GM21717 (cell line): Measurements from ENCODE around the gene USP13.
"Not testable (repeated sequence)": the region's sequence is repeated elsewhere in the genome, so short reads cannot be mapped to it uniquely, and the experiment has no call there.

Experiments
- ATAC-seq: cut with Tn5 transposase; IDR thresholded peaks from one replicate; pipeline ENCODE4 v1.9.1; 2021; ENCODE audit warnings: mild to moderate bottlenecking, moderate library complexity; ENCODE audit not compliant: unreplicated experiment

Gene USP13

DNA sequence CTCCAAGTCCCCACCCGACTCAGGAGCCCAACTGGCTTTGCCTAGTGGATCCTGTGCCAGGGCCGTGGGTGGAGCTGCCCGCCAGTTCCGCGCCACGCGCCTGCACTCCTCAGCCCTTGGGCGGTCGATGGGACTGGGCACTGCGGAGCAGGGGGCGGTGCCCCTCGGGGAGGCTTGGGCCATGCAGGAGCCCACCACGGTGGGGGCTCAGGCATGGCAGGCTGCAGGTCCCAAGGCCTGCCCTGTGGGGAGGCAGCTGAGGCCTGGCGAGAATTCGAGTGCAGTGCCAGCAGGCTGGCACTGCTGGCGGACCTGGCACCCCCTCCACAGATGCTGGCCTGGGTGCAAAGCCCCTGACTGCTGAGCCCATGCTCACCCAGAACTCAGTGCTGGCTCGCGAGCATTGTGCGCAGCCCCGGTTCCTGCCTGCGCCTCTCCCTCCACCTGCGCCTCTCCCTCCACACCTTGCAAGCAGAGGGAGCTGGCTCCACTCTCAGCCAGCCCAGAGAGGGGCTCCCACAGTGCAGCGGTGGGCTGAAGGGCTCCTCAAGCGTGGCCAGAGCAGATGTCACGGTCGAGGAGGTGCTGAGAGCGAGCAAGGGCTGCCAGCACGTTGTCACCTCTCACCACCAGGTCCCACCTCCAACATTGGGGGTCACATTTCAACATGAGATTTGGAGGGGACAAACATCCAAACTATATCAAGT is 122.7 kb downstream of the USP13 start:
- ATAC-seq, result no peak

- ATAC-seq, result not testable (repeated sequence)
Measured at GRCh38 chr3:179782841-179783240, 130.0 kb downstream of the USP13 start.

DNA sequence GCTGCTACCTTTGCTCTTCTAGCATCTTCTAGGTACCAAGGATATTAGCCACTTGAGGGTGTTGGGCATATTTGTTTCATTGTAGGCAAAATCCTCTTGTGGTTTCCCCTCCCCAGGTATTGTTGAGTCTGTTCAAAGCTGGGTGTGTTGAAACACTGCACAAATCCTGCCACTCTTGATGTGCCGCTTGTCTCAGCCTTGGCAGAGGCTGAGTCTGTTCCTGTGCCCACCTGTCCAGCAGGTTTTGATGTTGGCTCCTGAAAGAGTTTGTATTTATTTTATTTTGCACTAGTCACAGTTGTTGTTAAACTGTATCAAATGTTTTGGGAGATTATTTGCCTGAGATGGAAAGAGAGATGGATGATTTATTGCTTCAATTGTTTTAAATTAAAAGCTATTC is 136.2 kb downstream of the USP13 start:
- ATAC-seq, result no peak

DNA sequence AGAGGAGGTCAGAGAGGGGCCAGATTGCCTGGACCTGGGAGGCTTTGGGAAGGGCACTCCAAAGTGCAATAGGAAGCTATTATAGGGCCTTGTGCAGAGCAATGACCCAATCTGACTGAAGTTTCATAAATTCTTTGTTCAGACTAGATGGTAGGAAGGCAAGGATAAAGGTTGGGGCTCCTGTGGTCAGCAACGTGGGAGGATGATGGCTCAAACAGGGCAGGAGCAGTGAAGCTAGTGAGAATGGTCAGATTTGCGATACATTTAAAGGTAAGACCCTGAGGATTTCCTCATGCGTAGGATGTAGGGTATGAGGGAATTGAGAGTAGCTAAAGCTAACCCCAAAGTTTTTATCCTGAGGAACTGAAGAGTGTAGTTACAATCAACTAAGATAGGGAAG is 139.0 kb downstream of the USP13 start:
- ATAC-seq, result no peak

- ATAC-seq, result no peak
Measured at GRCh38 chr3:179794355-179794754, 141.5 kb downstream of the USP13 start.

GRCh38 chr3:179796421-179796820 is 143.6 kb downstream of the USP13 start:
- no peak for ATAC-seq

GRCh38 chr3:179797192-179797591 is 144.4 kb downstream of the USP13 start:
- ATAC-seq, result no peak

DNA sequence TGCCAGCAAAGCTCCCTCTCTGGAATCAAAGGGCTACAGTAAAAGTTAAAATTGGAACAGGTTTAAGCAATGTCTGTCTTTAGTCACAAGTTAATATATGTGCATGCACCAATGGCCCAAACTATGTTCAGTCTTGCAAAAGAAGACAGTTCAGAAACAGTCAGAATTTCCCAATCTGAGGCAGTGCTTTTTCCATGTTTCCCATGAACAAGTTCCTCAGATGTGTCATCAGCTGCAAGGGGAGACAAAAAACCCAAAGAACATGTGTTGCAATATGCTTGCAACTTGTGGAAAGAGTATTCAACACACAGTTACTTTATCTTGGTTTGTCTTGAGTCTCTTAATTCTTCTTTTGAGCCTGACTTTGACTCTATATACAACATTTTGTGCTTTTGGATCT is 148.4 kb downstream of the USP13 start:
- no peak for ATAC-seq

DNA sequence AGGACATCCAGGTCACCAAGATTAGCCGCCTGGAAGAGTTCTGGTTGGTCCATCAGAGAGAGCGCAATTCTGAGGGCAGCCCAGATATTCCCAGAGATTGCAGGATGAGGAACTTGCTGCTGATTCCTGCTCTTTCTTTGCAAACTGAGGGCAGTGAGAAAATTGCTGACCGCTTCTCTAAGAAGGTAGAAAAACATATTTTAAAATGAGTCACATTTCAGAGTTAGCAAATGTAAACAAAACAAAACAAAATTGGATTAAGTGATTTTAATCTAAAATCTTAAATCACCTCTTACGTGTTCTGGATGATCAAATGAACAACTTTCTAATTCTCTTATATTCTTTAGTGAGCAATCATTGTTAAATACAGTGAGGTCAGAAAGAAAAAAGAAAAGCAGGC is 149.0 kb downstream of the USP13 start:
- no peak for ATAC-seq

DNA sequence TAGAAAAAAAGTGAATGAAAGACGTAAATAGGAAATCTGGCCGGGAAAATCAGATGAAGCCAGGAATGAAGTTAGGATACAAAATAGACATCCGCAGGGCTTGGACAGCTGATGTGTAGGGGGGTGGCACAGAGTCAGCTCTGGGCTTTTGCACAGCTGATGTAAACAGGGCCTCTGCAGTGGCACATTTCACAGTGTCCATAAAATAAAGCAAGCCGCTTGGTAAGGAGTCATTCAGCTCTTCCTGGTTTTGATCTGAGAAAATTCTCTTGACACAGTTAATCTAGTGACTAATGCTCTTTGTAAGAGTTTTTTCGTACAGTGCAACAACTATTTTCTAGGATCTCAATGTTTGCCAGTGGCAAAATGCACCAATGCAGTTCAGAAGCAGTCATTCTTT is 153.3 kb downstream of the USP13 start:
- ATAC-seq, result no peak

DNA sequence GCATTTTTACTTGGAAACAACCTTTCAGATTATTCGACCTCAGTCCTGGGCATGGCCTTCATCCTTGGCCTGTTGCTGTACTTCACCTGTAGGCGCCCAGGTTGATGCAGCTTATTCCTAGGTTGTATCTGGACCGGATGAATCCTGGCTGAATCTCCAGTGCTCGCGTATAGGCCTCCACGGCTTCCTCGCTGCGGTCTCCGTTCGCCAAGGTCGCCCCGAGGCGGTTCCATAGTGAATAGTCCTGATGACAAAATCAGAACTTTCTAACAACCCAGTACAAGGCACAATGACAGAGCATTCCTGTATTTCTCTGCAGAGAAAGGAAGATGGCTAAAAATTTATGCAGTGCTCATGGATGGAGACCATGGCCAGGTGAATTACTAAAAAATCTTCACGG is 154.7 kb downstream of the USP13 start:
- ATAC-seq, result no peak

DNA sequence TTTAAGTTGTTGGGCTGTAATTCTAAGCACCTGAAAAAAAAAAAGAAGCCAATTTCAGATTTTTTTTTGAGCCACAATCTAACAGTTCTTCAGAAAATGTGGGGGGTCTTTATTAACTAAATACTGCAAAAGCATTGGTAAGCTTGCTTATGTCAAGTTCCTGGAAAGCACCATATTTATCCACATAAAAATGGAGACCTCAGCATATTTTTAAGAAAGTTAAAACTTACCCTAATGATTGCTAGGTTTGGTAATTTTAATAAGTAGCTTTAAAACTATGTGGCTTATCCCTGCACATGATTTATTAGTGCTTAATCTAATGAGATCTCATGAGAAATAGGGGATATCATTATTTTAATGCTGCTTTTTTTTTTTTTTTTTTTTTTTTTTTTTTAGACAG is 156.8 kb downstream of the USP13 start:
- no peak for ATAC-seq

DNA sequence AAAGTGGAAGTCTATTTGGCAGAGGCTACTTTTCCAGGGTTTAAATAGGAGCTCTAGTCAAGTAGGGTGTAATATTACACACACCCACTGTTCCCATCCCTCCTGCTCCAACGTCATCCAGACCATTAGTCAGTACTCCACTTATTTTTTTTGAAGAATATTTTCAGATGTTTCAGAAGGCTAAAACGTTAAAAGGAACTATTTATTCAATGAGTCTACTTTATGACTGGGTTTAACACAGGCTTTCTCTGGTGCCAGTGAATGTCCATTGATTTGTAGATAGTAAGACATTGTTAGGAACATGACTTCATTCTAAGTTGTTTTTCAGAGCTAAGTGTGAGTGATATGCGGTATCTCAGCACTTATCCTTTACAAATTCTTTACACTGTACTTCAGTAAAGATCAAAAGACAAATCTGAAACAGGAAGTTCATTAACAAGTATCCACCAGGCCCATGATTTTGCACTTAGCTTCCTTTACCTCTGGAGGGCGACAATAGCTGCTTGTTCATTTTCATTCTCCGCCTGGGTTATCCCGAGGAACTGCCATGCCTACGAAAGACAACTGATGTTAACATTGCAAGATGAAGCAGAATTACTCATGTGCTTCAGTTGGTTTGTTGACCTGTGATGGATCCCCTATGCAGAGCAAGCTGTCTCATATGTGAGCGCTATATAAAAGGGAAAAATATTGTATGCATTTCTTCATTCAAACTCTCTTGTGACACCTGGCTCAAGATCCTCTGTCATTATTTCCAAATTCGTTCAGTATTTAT is 158.7 kb downstream of the USP13 start:
- peak; percentile 93 for ATAC-seq

GRCh38 chr3:179812096-179812382 is 159.2 kb downstream of the USP13 start:
- ATAC-seq, result no peak

DNA sequence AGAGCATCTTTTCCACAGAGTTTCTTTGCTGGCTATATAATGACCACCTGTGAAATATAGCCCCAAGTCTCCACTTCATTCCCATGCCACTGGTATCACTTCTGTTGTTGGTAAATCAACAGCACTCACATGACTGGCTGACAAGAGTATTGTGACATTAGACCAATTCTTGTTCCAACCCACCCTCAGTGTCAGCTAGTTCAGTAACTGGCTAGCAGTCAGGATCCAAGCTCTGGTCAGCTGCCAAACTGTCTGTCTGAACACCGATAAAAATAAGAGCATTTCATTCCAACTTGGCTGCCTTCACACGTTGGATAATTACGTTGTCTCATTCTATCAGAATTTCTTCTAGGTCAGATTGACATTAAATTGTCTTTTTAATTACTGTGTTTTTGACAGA is 166.5 kb downstream of the USP13 start:
- ATAC-seq, result no peak

DNA sequence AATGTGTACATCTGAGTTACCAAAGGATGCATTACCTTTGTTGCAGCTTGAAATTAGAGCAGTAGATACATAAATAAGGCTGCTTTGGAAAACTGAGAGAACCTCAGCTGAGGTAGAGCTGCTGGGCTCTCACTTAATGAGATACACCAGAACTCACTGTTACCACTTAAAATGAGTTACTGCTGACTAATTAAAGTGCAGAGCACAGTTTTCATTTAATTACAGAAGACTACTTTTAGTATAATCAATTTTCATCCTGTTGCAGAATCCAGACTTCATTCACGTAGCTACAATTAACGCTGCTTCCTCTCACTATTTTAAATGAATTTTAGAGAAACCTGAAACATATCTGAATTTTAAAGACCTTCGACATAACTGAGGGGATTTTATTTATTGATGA is 169.5 kb downstream of the USP13 start:
- no peak for ATAC-seq

GRCh38 chr3:179825527-179826246 is 172.8 kb downstream of the USP13 start:
- no peak for ATAC-seq

GRCh38 chr3:179826247-179826637 is 173.4 kb downstream of the USP13 start:
- ATAC-seq, result no peak

DNA sequence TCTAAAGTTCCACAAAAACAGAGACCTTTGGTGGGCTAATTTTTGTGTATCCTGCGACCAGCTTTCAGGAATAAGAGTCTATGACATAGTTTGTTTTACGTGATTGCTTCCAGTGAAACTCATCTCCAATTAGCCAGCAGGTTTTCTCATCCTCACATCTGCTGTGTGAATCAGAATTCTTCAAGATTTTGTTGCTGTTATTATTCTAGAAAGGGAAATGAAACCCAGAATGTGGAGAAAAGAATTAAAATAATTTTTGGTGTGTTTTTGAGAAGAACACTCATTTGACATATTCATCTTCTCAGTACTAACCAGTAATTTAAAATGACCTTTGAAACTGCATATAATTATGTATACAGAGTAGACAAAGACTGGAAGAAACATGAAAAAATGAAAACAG is 175.9 kb downstream of the USP13 start:
- no peak for ATAC-seq

GRCh38 chr3:179829401-179829800 is 176.6 kb downstream of the USP13 start:
- ATAC-seq, result no peak

DNA sequence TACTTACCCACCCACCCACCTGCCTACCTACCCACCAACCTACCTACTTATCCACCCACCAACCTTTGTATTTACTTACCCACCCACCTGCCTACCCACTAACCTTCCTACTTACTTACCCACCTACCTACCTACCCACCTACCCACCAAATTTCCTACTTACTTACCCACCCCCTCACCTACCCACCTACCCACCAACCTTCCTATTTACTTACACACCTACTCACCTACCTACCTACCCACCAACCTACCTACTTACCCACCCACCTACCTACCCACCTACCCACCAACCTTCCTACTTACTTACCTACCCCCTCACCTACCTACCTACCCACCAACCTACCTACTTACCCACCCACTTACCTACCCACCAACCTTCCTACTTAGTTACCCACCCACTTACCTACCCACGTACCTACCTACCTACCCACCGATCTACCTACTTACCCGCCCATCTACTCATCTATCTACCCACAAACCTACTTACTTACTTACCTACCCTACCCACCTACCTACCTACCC is 179.6 kb downstream of the USP13 start:
- ATAC-seq, result no peak

DNA sequence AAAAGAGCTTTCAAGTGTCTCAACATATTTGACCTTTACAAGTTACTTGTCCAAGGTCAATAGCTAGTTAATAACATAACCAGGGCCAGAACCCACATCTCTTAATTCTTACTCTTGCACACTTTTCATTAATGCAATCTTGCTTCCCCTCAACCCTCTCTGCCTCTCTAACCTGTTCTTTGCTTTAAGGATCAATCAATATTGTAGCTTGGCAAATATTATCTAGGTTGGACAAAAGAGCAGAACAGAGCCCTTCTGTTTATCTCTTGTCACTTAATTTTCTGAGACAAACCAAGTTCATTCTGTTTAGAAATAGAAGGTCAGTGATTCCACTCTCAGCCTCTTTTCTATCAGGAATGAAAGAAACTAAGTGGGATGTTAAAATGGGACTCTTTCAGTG is 180.5 kb downstream of the USP13 start:
- ATAC-seq, result no peak
